Osteoblast (primary cell): ENCODE results near the gene SEMA5B. TPM values are rescaled to one million over a fixed set of nuclear protein-coding genes. Genes with fewer than 3 reads are reported as not detected.

ENCODE experiments used
- DNase-seq: peaks from one replicate; pipeline ENCODE4 v3.0.0; 2011; ENCODE audit warnings: low spot score, mixed read lengths; ENCODE audit not compliant: insufficient read length; ENCODE audit errors: missing footprints
- H2AFZ ChIP-seq: 2 replicates; pipeline ENCODE4 v1.6.0; 2011; ENCODE audit warnings: mild to moderate bottlenecking, low read length
- H3K27ac ChIP-seq: 2 replicates; pipeline ENCODE4 v1.5.1; 2011; ENCODE audit warnings: mild to moderate bottlenecking, low read depth, low read length, moderate library complexity
- H3K27me3 ChIP-seq: 2 replicates; pipeline ENCODE4 v1.6.0; 2012; ENCODE audit warnings: mild to moderate bottlenecking, control low read depth, inconsistent platforms, low read length, moderate library complexity; ENCODE audit not compliant: insufficient read depth
- H3K36me3 ChIP-seq: 2 replicates; pipeline ENCODE4 v1.5.1; 2011; ENCODE audit warnings: mild to moderate bottlenecking, low read length, control low read depth, moderate library complexity; ENCODE audit not compliant: insufficient read depth
- H3K4me1 ChIP-seq: 2 replicates; pipeline ENCODE4 v1.5.1; 2011; ENCODE audit warnings: mild to moderate bottlenecking, low read length, control low read depth, moderate library complexity; ENCODE audit not compliant: insufficient read depth
- H3K4me2 ChIP-seq: 2 replicates; pipeline ENCODE4 v1.6.0; 2011; ENCODE audit warnings: mild to moderate bottlenecking, low read length; ENCODE audit not compliant: insufficient read depth
- H3K4me3 ChIP-seq: fragments of 200-600 bp; sonication (generic); 3 replicates; pipeline ENCODE4 v1.5.1; 2012; ENCODE audit warnings: mild to moderate bottlenecking, low read length, inconsistent platforms; ENCODE audit not compliant: insufficient read depth
- H3K79me2 ChIP-seq: 2 replicates; pipeline ENCODE4 v1.6.0; 2012; ENCODE audit warnings: mild to moderate bottlenecking, low read length, control low read depth, inconsistent platforms; ENCODE audit not compliant: insufficient read depth
- H3K9me3 ChIP-seq: 2 replicates; pipeline ENCODE4 v1.5.1; 2011; ENCODE audit warnings: low read depth, low read length, control low read depth
- H4K20me1 ChIP-seq: 2 replicates; pipeline ENCODE4 v1.6.0; 2012; ENCODE audit warnings: mild to moderate bottlenecking, low read length, control low read depth; ENCODE audit not compliant: insufficient read depth
- CTCF ChIP-seq: IDR thresholded peaks from 2 replicates; pipeline ENCODE4 v1.5.1; 2011; ENCODE audit warnings: mild to moderate bottlenecking, low read depth, low read length, moderate library complexity; ENCODE audit errors: extremely low read depth
- total RNA-seq: library from RNA; depleted of rRNA; stranded (reverse); fragments of >200 nt; gene quantifications from 2 replicates; pipeline ENCODE4 v1.2.3, GENCODE V29; 2012

The SEMA5B gene
- total RNA-seq, 1 donor, result not detected

- Histone ChIP-seq H3K27me3 (peaks cover 46% of the 10 kb centered on the region), H3K9me3 (no peaks in the 10 kb centered on the region), H4K20me1 (no peaks in the 10 kb centered on the region), H3K36me3 (no peaks in the 10 kb centered on the region), H3K4me2 (no peak overlapping the region), H3K4me1 (peaks cover 2% of the 10 kb centered on the region), H3K79me2 (no peaks in the 10 kb centered on the region), H3K27ac (no peak overlapping the region), H2AFZ (no peak overlapping the region), H3K4me3 (no peak overlapping the region)
- no peak for DNase-seq
- no peak for TF ChIP-seq CTCF
Measured at GRCh38 chr3:122931636-122932035, 95.9 kb downstream of the SEMA5B start.

- Histone ChIP-seq H4K20me1 (no peaks in the 10 kb centered on the region), H3K79me2 (no peaks in the 10 kb centered on the region), H3K9me3 (no peaks in the 10 kb centered on the region), H3K4me1 (peaks cover 2% of the 10 kb centered on the region), H3K4me2 (no peak overlapping the region), H3K27ac (no peak overlapping the region), H3K36me3 (no peaks in the 10 kb centered on the region), H3K27me3 (peaks cover 44% of the 10 kb centered on the region), H3K4me3 (no peak overlapping the region), H2AFZ (no peak overlapping the region)
- no peak for TF ChIP-seq CTCF
- DNase-seq, result peak; percentile 4
Measured at GRCh38 chr3:122930063-122930997, 97.2 kb downstream of the SEMA5B start.

GRCh38 chr3:122929188-122930062 is 98.1 kb downstream of the SEMA5B start:
- Histone ChIP-seq H3K27ac (no peak overlapping the region), H3K4me2 (no peak overlapping the region), H3K27me3 (peaks cover 40% of the 10 kb centered on the region), H3K9me3 (no peaks in the 10 kb centered on the region), H4K20me1 (no peaks in the 10 kb centered on the region), H2AFZ (no peak overlapping the region), H3K36me3 (no peaks in the 10 kb centered on the region), H3K4me3 (no peak overlapping the region), H3K79me2 (no peaks in the 10 kb centered on the region), H3K4me1 (peaks cover 2% of the 10 kb centered on the region)
- DNase-seq, result peak; percentile 47
- TF ChIP-seq CTCF, result no peak
